SK-N-MC (cell line): ENCODE measurements around the gene ST6GALNAC2.

Experiments
- EZH2 ChIP-seq: fragments of 200-600 bp; sonication (generic); IDR thresholded peaks from one replicate; pipeline ENCODE4 v1.6.1; 2017; ENCODE audit warnings: antibody characterized with exemption
- POLR2AphosphoS5 ChIP-seq: IDR thresholded peaks from 2 replicates; pipeline ENCODE4 v1.6.1; 2012; ENCODE audit warnings: mild to moderate bottlenecking, low read depth, low read length, borderline replicate concordance

DNA sequence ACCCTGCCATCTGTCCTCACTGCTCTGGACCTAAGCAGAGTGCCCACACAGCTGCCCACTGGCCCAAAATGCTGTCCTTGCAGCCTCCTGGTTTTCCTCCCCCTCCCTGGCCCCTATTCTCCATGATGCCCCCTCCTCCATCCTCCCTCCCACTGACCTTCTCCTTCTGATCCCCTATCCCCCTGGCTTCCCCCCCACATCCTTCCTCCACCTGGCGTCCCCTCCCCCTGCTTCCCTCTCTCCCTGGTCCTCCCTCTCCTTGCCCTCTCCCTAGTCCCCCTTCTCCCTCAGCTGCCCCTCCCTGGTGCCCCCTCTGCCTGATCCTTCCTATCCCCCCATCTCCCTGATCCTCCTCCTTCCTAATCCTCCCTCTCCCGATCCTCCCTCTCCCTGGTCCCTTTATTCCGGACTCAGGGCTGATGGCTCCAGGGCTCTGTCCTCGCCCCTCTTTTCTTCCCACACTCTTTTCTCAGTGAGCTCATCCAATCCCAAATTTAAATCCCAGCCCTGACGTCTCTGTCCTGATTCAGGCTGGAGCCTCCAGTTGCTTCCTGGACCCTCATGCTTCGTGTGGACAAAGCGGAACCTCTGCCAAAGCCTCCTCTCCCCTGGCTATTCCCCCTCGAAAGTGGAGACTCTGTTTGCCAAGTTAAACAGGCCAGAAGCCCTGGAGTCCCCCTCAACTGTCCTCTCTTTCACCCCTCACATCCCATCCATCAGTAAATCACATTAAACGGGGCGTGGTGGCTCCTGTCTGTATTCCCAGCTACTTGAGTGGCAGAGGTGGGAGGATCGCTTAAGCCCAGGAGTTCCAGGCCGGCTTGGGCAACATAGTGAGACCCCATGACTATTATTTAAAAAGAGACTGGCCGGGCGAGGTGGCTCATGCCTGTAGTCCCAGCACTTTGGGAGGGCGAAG lies 66.4 kb downstream of the ST6GALNAC2 start:
- no peak for TF ChIP-seq POLR2AphosphoS5
- TF ChIP-seq EZH2, result no peak
